GM12872 (cell line): ENCODE results near the gene SH3GLB1.

Experiments
- TF ChIP-seq, protein P1 (sequence below): IDR thresholded peaks from 3 replicates; pipeline ENCODE4 v1.5.1; 2011; ENCODE audit warnings: low read depth, mild to moderate bottlenecking, low read length, moderate library complexity; ENCODE audit not compliant: insufficient read depth

SH3GLB1 gene

GRCh38 chr1:86714159-86714558 lies 9.8 kb downstream of the SH3GLB1 start:
- TF ChIP-seq, protein P1, sequence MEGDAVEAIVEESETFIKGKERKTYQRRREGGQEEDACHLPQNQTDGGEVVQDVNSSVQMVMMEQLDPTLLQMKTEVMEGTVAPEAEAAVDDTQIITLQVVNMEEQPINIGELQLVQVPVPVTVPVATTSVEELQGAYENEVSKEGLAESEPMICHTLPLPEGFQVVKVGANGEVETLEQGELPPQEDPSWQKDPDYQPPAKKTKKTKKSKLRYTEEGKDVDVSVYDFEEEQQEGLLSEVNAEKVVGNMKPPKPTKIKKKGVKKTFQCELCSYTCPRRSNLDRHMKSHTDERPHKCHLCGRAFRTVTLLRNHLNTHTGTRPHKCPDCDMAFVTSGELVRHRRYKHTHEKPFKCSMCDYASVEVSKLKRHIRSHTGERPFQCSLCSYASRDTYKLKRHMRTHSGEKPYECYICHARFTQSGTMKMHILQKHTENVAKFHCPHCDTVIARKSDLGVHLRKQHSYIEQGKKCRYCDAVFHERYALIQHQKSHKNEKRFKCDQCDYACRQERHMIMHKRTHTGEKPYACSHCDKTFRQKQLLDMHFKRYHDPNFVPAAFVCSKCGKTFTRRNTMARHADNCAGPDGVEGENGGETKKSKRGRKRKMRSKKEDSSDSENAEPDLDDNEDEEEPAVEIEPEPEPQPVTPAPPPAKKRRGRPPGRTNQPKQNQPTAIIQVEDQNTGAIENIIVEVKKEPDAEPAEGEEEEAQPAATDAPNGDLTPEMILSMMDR = no peak

DNA sequence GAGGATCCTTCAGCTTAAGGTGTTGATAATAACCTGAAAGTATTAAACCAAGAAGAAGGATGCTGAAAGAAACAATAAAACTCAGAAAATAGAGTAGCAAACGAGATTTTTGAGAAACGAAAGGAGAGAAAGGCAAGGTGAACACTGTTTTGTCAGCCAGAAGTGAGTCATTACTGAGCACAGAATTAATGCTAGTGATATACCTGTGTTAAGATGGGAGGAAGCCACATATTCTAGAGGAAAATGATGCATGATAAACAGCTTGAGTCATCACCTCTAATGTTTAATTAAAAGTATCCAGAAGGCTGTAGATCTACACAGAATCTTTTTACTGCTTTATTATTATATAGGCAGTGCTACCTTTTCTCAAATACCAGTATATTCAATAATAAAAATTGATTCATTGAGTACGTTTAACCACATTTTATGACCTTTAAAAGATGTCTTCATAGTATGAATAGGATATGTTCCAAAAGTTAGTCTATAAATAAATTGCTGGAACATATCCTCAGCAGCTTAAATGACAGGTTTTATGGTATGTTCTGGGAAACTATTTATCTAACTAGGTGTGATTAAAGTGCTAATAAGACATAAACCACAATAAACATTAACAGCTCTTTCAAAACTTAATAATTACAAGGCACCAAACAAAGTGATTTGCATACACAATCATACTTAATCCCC lies 10.3 kb downstream of the SH3GLB1 start:
- TF ChIP-seq, protein P1 = no peak

- TF ChIP-seq, protein P1 = no peak
Observed at GRCh38 chr1:86718786-86719185, 14.4 kb downstream of the SH3GLB1 start.

GRCh38 chr1:86731416-86731815 lies 27.0 kb downstream of the SH3GLB1 start:
- TF ChIP-seq, protein P1 = no peak

DNA sequence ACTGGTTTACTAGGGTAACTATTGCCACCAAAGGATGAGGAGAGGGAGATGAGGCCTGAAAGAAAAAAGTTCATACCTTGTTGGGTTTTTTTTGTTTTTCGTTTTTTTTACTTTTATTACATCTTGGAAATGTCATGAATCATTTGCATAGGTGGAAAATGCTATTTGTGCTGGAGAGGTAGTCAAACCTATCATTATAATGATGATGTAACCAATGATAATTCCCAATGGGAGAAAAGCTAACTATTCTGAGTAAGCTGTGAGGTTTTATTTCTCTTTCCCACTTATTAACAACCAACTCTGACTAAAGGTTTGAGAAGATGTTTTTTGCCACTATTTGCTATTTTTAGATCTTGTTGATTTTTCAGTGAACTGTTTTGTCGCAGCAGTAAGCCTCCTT lies 29.0 kb downstream of the SH3GLB1 start:
- TF ChIP-seq, protein P1 = no peak

DNA sequence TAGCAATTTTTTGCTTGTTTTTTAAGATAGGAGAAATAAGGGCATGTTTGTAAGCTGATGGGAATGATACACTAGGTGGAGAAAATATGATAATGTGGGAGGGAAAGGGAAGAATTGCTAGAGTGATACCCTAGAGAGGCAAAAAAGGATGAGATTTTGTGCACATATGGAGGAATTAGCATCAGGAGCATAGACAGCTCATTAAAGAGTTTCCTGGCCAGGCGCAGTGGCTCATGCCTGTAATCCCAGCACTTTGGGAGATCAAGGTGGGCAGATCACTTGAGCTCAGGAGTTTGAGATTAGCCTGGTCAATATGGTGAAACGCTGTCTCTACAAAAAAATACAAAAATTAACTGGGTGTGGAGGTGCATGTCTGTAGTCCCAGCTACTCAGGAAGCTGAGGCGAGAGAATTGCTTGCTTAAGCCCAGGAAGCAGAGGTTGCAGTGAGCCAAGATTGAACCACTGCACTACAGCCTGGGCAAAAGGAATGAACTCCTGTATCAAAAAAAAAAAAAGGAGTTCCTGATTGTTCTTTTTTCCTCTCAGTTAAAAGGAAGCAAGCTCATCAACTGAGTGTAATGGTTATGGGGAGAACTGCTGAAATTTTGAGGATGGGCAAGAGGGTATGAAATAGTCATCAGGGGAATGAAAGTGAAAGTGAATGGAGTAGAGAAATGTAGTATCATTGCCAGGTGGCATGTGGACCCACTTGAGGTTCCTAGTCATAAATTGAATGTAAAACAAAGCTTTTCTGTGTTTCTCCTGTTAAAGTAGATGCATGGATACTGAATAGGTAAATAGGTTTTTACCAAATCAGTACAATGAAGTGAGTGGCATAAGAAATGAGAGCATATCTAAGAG lies 35.5 kb downstream of the SH3GLB1 start:
- TF ChIP-seq, protein P1 = no peak

DNA sequence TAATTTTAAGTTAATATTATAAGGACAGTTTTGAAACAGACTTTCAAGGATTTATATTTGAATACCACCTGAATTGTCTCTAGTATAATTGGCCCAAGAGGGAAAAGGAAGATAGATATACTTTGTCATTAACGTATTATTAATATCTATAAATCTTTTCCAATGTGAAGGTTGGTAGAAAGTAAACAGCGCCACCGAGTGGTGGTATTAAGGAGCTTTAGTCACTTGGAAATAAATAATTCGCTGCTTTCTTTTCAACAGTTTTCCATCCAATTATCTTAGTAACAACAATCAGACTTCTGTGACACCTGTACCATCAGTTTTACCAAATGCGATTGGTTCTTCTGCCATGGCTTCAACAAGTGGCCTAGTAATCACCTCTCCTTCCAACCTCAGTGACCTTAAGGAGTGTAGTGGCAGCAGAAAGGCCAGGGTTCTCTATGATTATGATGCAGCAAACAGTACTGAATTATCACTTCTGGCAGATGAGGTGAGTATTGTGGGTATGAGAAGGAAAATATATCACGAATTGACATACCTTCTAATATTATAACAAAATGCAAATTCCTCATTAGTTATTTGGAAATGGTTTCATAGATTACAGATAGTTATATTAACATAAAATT lies 37.7 kb downstream of the SH3GLB1 start:
- TF ChIP-seq, protein P1 = peak; percentile 52; the same call in 2 of the 3 replicates
